ENCODE data around the gene CCDC192. TPM values are rescaled to one million over a fixed set of nuclear protein-coding genes. Genes with fewer than 3 reads are reported as not detected.
A peak's percentile ranks its signal among the peaks of the same experiment; 100 is the strongest.

Gene CCDC192
- total and polyA plus RNA-seq, 2 experiments from 2014 or later: 0.40 TPM; not detected in 1

DNA sequence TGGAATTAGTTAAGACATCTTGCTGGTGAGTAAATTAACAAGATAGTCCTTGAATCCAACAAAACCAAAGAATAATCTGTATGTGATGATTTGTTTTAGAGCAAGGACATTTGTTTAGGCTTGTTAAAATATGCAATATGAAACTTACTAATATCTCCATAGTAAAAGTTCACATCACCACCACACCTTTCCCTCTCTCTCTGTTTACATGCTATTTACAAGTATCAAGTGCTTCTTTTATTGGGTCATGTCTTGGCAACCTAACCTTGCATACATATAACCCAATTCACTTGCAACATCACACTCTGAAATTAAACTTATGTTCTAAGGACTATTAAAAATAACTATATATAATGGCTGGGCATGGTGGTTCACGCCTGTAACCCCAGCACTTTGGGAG is 161.3 kb downstream of the CCDC192 start:
- no peaks in the 10 kb centered on the region for H3K27me3 Mint-ChIP-seq (ENCODE audit: insufficient read depth, low read depth, poor library complexity)
- Histone ChIP-seq H3K36me3 (ENCODE audit: insufficient read depth) (no peaks in the 10 kb centered on the region), H4K20me1 (replicated peaks; ENCODE audit: insufficient read depth) (no peaks in the 10 kb centered on the region; the same call in 1 of the 2 replicates), H2AFZ (no peak overlapping the region), H3K79me2 (replicated peaks; ENCODE audit: insufficient read depth) (no peaks in the 10 kb centered on the region), H3K4me3 (no peak overlapping the region), H3K27me3 (ENCODE audit: insufficient read depth) (no peaks in the 10 kb centered on the region), H3K9me2 (ENCODE audit: insufficient read depth) (no peaks in the 10 kb centered on the region), H3F3A (replicated peaks; ENCODE audit: low read depth) (no peaks in the 10 kb centered on the region), H3K4me2 (no peak overlapping the region), H3K27ac (ENCODE audit: low read depth) (no peak overlapping the region), H3K4me1 (ENCODE audit: insufficient read depth) (no peaks in the 10 kb centered on the region)
- no peak for ATAC-seq
- no peaks in the 10 kb centered on the region for H3K36me3 Mint-ChIP-seq (ENCODE audit: low read depth)
- H3K4me1 Mint-ChIP-seq: no peaks in the 10 kb centered on the region
- no peak for TF ChIP-seq EZH2phosphoT487 (IDR thresholded peaks at IDR 0.05; ENCODE audit: unreplicated experiment)
- TF ChIP-seq CTCF (conservative IDR thresholded peaks at IDR 0.05; ENCODE audit: low read depth in 2 of 2): no peak
- no peak for TF ChIP-seq ZNF114 (CRISPR knock-in tag; IDR thresholded peaks at IDR 0.05)
- TF ChIP-seq STAT1 (IDR thresholded peaks at IDR 0.05; ENCODE audit: unreplicated experiment): no peak
- no peak for TF ChIP-seq JUNB (IDR thresholded peaks at IDR 0.05; ENCODE audit: unreplicated experiment)
- H3K27ac Mint-ChIP-seq: no peak overlapping the region
- H3K9me3 Mint-ChIP-seq: no peaks in the 10 kb centered on the region
- H3K4me3 Mint-ChIP-seq: no peak overlapping the region
- DNase-seq (ENCODE audit: low spot score): no peak

GRCh38 chr5:127865273-127865672 is 162.1 kb downstream of the CCDC192 start:
- no peak overlapping the region for H3K27ac Mint-ChIP-seq
- no peaks in the 10 kb centered on the region for H3K9me2 ChIP-seq (ENCODE audit: insufficient read depth)
- H2AFZ ChIP-seq: no peak overlapping the region
- no peaks in the 10 kb centered on the region for H3K27me3 Mint-ChIP-seq (ENCODE audit: insufficient read depth, low read depth, poor library complexity)
- H4K20me1 ChIP-seq (replicated peaks; ENCODE audit: insufficient read depth): no peaks in the 10 kb centered on the region; the same call in 1 of the 2 replicates
- H3K27me3 ChIP-seq (ENCODE audit: insufficient read depth): no peaks in the 10 kb centered on the region
- H3K79me2 ChIP-seq (replicated peaks; ENCODE audit: insufficient read depth): no peaks in the 10 kb centered on the region
- TF ChIP-seq CTCF (conservative IDR thresholded peaks at IDR 0.05; ENCODE audit: low read depth in 2 of 2) (peak; percentile 24 to 52), EZH2 (IDR thresholded peaks at IDR 0.05; ENCODE audit: low read depth, unreplicated experiment) (no peak)
- H3K9me3 Mint-ChIP-seq: no peaks in the 10 kb centered on the region
- H3K4me1 Mint-ChIP-seq: no peaks in the 10 kb centered on the region
- H3K4me1 ChIP-seq (ENCODE audit: insufficient read depth): no peaks in the 10 kb centered on the region
- ATAC-seq (peak; percentile 72), DNase-seq (ENCODE audit: low spot score) (peak; percentile 44)
- H3K36me3 Mint-ChIP-seq (ENCODE audit: low read depth): no peaks in the 10 kb centered on the region
- no peak overlapping the region for H3K4me3 ChIP-seq
- no peak overlapping the region for H3K4me2 ChIP-seq
- H3K27ac ChIP-seq (ENCODE audit: low read depth): no peak overlapping the region
- H3F3A ChIP-seq (replicated peaks; ENCODE audit: low read depth): no peaks in the 10 kb centered on the region
- H3K36me3 ChIP-seq (ENCODE audit: insufficient read depth): no peaks in the 10 kb centered on the region
- no peak overlapping the region for H3K4me3 Mint-ChIP-seq
